Fibroblast of mammary gland (primary cell): ENCODE results near the gene OR2V2.

Experiments used
- DNase-seq: peaks from one replicate; pipeline ENCODE4 v3.0.0-alpha.2; 2010; ENCODE audit warnings: low read depth
- H3K4me3 ChIP-seq: 2 replicates; pipeline ENCODE4 v1.5.1; 2011; ENCODE audit warnings: low read depth, mild to moderate bottlenecking, low read length, moderate library complexity; ENCODE audit not compliant: control insufficient read depth
- CTCF ChIP-seq: conservative IDR thresholded peaks from 2 replicates; pipeline ENCODE4 v1.5.1; 2011; ENCODE audit warnings: low read depth, low read length, inconsistent platforms; ENCODE audit not compliant: control insufficient read depth, insufficient read depth

OR2V2 gene

GRCh38 chr5:181138258-181138657 is 9.1 kb upstream of the OR2V2 start:
- DNase-seq = no peak
- H3K4me3 ChIP-seq = no peak overlapping the region
- TF ChIP-seq CTCF = peak; percentile 9

- DNase-seq = no peak
- no peak overlapping the region for H3K4me3 ChIP-seq
- TF ChIP-seq CTCF = no peak
Measured at GRCh38 chr5:181140766-181141165, 6.6 kb upstream of the OR2V2 start.

GRCh38 chr5:181142054-181142453 is 5.3 kb upstream of the OR2V2 start:
- no peak for DNase-seq
- H3K4me3 ChIP-seq = no peak overlapping the region
- TF ChIP-seq CTCF = no peak

GRCh38 chr5:181145133-181145532 is 2.3 kb upstream of the OR2V2 start:
- DNase-seq = no peak
- H3K4me3 ChIP-seq = no peak overlapping the region
- TF ChIP-seq CTCF = no peak

- H3K4me3 ChIP-seq = no peak overlapping the region
- TF ChIP-seq CTCF = no peak
- no peak for DNase-seq
Measured at GRCh38 chr5:181149355-181149754, 2.0 kb downstream of the OR2V2 start.

- no peak for DNase-seq
- no peak for TF ChIP-seq CTCF
Measured at GRCh38 chr5:181149806-181150733, 2.7 kb downstream of the OR2V2 start.

More at GRCh38 chr5:181149806-181150733, 2.7 kb downstream of the OR2V2 start:
- no peak overlapping the region for H3K4me3 ChIP-seq
